Measurements from ENCODE around the gene MAFG. TPM values are rescaled to one million over a fixed set of nuclear protein-coding genes. Genes with fewer than 3 reads are reported as not detected.
"Not testable (repeated sequence)": the region's sequence is repeated elsewhere in the genome, so short reads cannot be mapped to it uniquely, and the experiment has no call there.

Gene MAFG
- total RNA-seq, 1 donor from 2014 or later = 35.8 TPM

DNA sequence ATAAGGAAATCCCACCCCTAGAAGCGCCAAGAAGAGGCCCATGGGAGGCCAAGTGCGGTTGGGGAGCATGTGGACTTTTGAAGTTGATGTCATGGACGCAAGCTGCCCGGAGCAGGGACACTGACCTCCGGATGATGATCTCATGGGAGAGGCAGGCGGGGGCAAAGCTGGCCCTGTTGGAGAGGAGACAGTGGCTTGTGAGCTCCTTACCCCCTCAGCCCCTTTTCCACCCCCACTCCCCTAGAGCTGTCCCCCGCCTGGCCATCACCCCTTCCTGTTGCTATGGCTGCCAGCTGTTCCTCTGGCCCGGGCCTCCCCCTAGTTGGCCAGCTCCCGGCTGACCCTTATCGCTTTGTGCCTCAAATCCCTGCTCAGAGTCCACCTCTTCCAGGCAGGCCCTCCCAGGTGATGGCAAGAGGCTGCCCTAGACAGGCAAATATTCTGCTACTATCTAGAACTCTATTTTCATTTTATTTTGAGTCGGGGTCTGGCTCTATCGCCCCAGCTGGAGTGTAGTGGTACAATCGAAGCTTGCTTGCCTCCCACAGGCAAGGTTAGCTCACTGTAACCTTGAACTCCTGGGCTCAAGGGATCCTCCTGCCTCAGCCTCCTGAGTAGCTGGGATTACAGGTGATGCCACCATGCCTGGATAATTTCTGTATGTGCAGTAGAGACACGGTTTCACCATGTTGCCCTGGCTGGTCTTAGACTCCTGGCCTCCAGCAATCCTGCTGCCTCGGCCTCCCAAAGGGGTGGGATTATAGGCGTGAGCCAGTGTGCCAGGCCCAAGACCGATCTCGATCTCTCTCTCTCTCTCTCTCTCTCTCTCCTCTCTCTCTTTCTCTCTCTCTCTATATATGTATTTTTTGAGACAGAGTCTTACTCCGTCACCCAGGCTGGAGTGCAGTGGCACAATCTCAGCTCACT is 26.9 kb upstream of the MAFG start:
- Histone ChIP-seq H3K36me3 (ENCODE audit: insufficient read depth, low read length) (no peaks in the 10 kb centered on the region), H3K9me3 (ENCODE audit: insufficient read depth, low read depth, low read length) (no peaks in the 10 kb centered on the region), H2AFZ (ENCODE audit: low read depth, low read length) (no peak overlapping the region), H3K4me2 (ENCODE audit: low read length) (no peak overlapping the region), H3K27me3 (ENCODE audit: insufficient read depth, low read length) (peaks cover 9% of the 10 kb centered on the region), H3K9ac (ENCODE audit: low read length) (no peak overlapping the region), H4K20me1 (ENCODE audit: insufficient read depth, low read length) (peaks cover 7% of the 10 kb centered on the region), H3K27ac (ENCODE audit: low read depth, low read length) (no peak overlapping the region), H3K79me2 (ENCODE audit: insufficient read depth, low read length) (no peaks in the 10 kb centered on the region), H3K4me1 (ENCODE audit: insufficient read depth, low read length) (no peaks in the 10 kb centered on the region), H3K4me3 (ENCODE audit: insufficient read depth, low read depth, low read length) (no peak overlapping the region)
- Mint-ChIP-seq H3K36me3 (ENCODE audit: low read depth, unreplicated experiment) (no peaks in the 10 kb centered on the region), H3K4me3 (ENCODE audit: unreplicated experiment) (no peak overlapping the region), H3K27ac (ENCODE audit: unreplicated experiment) (no peak overlapping the region), H3K27me3 (ENCODE audit: low read depth, unreplicated experiment) (peaks cover 32% of the 10 kb centered on the region), H3K4me1 (ENCODE audit: low read depth, unreplicated experiment) (peaks cover 3% of the 10 kb centered on the region), H3K9me3 (ENCODE audit: unreplicated experiment) (peaks cover 2% of the 10 kb centered on the region)
- no peak for DNase-seq (ENCODE audit: low read depth)
- FAIRE-seq = no peak
- TF ChIP-seq CTCF (IDR thresholded peaks at IDR 0.05; ENCODE audit: insufficient read depth, low read depth, low read length) (no peak), EZH2 (IDR thresholded peaks at IDR 0.05; ENCODE audit: insufficient read depth, low read length) (no peak)

GRCh38 chr17:81953443-81953842 is 25.9 kb upstream of the MAFG start:
- not testable (repeated sequence) for H3K27me3 ChIP-seq (ENCODE audit: insufficient read depth, low read length); H2AFZ ChIP-seq (ENCODE audit: low read depth, low read length); H3K9ac ChIP-seq (ENCODE audit: low read length); H3K27ac Mint-ChIP-seq (ENCODE audit: unreplicated experiment); H3K27ac ChIP-seq (ENCODE audit: low read depth, low read length); H3K4me3 Mint-ChIP-seq (ENCODE audit: unreplicated experiment); H3K36me3 Mint-ChIP-seq (ENCODE audit: low read depth, unreplicated experiment); H3K36me3 ChIP-seq (ENCODE audit: insufficient read depth, low read length); H3K9me3 Mint-ChIP-seq (ENCODE audit: unreplicated experiment); FAIRE-seq; H3K4me3 ChIP-seq (ENCODE audit: insufficient read depth, low read depth, low read length); H3K4me1 ChIP-seq (ENCODE audit: insufficient read depth, low read length); H3K4me2 ChIP-seq (ENCODE audit: low read length); DNase-seq (ENCODE audit: low read depth); H3K4me1 Mint-ChIP-seq (ENCODE audit: low read depth, unreplicated experiment); H4K20me1 ChIP-seq (ENCODE audit: insufficient read depth, low read length); H3K9me3 ChIP-seq (ENCODE audit: insufficient read depth, low read depth, low read length); H3K79me2 ChIP-seq (ENCODE audit: insufficient read depth, low read length)
- peaks cover 27% of the 10 kb centered on the region for H3K27me3 Mint-ChIP-seq (ENCODE audit: low read depth, unreplicated experiment)

- Histone ChIP-seq H3K9me3 (ENCODE audit: insufficient read depth, low read depth, low read length) (no peaks in the 10 kb centered on the region), H2AFZ (ENCODE audit: low read depth, low read length) (no peak overlapping the region), H3K27me3 (ENCODE audit: insufficient read depth, low read length) (no peaks in the 10 kb centered on the region), H3K79me2 (ENCODE audit: insufficient read depth, low read length) (no peaks in the 10 kb centered on the region), H3K4me2 (ENCODE audit: low read length) (no peak overlapping the region), H3K9ac (ENCODE audit: low read length) (no peak overlapping the region), H3K4me3 (ENCODE audit: insufficient read depth, low read depth, low read length) (no peak overlapping the region), H3K27ac (ENCODE audit: low read depth, low read length) (no peak overlapping the region), H3K4me1 (ENCODE audit: insufficient read depth, low read length) (no peaks in the 10 kb centered on the region), H3K36me3 (ENCODE audit: insufficient read depth, low read length) (no peaks in the 10 kb centered on the region), H4K20me1 (ENCODE audit: insufficient read depth, low read length) (no peaks in the 10 kb centered on the region)
- FAIRE-seq = no peak
- Mint-ChIP-seq H3K27me3 (ENCODE audit: low read depth, unreplicated experiment) (peaks cover 20% of the 10 kb centered on the region), H3K4me3 (ENCODE audit: unreplicated experiment) (no peak overlapping the region), H3K27ac (ENCODE audit: unreplicated experiment) (no peak overlapping the region), H3K9me3 (ENCODE audit: unreplicated experiment) (peaks cover 2% of the 10 kb centered on the region), H3K36me3 (ENCODE audit: low read depth, unreplicated experiment) (no peaks in the 10 kb centered on the region), H3K4me1 (ENCODE audit: low read depth, unreplicated experiment) (peaks cover 3% of the 10 kb centered on the region)
- TF ChIP-seq CTCF (IDR thresholded peaks at IDR 0.05; ENCODE audit: insufficient read depth, low read depth, low read length) = no peak
- TF ChIP-seq EZH2 (IDR thresholded peaks at IDR 0.05; ENCODE audit: insufficient read depth, low read length) = no peak
- no peak for DNase-seq (ENCODE audit: low read depth)
Measured at GRCh38 chr17:81952792-81953228, 25.3 kb upstream of the MAFG start.

Data from astrocyte (in vitro differentiated cells and primary cell).